GM18507 (cell line): ENCODE measurements around the gene BTG2.
"Not testable (repeated sequence)": the region's sequence is repeated elsewhere in the genome, so short reads cannot be mapped to it uniquely, and the experiment has no call there.

Experiments
- DNase-seq: peaks from one replicate; pipeline ENCODE4 v3.0.0; 2011; ENCODE audit warnings: low read depth; ENCODE audit not compliant: insufficient read length; ENCODE audit errors: extremely low spot score
- FAIRE-seq: peaks from 2 replicates; lab custom pipeline; 2011; peaks lifted over from hg19 to GRCh38; lab: Jason Lieb, UNC

BTG2 gene

GRCh38 chr1:203290261-203291089 is 14.8 kb upstream of the BTG2 start:
- DNase-seq, result peak; percentile 78
- peak; percentile 82 for FAIRE-seq

DNA sequence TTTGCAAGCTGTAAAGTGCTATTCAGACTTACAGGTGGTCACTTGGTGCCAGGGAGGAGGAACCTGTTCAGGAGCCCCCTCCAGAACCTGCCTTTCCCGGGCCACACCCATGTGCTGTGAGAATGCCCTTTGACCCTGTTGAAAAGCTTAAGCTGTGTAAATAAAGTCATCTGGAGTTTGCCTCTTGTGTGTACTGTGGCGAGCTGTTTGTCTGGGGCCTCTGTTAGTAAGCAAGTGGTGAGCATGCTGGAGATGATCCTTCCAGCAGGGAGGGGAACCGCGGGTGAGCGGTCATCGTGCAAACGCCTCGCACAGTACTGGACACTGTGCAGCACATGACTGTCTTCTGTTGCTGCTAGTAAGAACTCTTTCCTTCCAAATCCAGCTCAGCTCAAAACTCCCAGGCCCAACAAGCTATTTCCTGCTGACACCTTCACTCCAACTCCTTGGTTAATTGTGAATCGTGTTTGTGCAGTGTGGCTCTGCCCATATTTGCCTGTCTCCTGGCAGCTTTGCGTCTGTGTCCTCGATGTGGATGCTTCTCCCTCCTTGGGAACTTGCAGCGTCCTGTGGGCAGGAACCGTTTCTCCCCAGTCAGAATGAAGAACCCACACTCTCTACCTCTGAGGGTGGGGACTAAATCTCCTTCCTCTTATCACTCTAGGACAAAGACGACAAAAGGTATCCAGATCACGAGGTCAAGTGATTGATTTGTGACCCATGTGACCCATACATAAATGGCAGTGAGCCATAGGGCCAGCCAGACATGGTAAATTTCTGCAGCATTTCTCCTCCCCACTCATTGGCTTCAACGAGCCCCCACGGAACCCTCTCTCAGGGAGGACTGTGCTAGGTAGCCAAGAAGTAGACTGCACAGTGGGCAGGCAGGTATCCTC is 13.9 kb upstream of the BTG2 start:
- FAIRE-seq, result no peak
- no peak for DNase-seq

- FAIRE-seq, result no peak
These were observed 9.5 kb upstream of the BTG2 start for GRCh38 chr1:203295796-203296195.

GRCh38 chr1:203296460-203297073 is 8.8 kb upstream of the BTG2 start:
- FAIRE-seq (no peak), DNase-seq (no peak)

More at GRCh38 chr1:203295796-203296195, 9.5 kb upstream of the BTG2 start:
- no peak for DNase-seq

DNA sequence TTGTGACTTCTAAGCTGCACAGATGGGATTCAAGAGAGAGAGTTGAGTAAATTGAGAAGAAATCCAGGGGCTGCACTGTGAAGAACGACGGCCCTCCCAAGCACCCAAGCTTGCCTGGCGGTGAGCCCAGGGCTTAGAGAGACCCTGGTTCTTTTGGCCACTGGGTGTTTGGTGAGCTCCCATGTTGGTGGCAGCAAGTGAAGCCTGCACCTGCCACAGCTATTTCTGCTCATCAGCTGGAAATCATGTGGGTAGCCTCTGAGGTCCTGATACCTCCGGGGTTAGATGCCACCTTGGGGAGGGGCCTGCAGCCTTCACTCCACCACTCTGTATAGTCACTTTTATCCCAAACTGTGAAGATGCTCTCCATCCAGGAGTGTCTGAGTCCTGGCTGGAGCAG is 6.2 kb upstream of the BTG2 start:
- FAIRE-seq, result peak; percentile 71
- no peak for DNase-seq

DNA sequence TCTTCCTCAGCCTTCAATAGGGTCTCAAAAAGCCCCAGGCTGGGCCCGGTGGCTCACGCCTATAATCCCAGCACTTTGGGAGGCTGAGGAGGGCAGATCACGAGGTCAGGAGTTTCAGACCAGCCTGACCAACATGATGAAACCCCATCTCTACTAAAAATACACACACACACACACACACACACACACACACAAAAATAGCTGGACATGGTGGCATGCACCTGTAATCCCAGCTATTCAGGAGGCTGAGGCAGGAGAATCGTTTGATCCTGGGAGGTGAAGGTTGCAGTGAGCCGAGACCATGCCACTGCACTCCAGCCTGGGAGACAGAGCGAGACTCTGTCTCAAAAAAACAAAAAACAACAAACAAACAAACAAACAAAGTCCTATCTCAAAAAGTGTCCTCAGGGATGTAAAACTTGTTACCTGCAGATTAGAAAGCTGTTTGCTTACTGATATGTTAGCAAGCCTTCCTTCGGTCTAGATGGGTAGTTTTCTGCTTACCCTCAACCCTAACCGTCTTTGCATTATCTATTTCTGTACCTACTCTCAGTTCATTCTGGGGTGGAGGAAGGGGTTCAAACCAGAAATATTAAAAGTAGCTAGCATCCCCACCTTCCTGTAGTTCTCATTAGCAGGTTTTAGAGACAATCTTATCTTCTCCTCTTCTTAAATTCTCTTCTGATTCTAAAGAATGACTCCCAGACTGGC is 5.4 kb upstream of the BTG2 start:
- not testable (repeated sequence) for DNase-seq
- peak; percentile 54 for FAIRE-seq

GRCh38 chr1:203300441-203301330 is 4.6 kb upstream of the BTG2 start:
- peak; percentile 29 for FAIRE-seq
- DNase-seq, result no peak

GRCh38 chr1:203301331-203301668 is 4.0 kb upstream of the BTG2 start:
- FAIRE-seq (no peak), DNase-seq (no peak)

- FAIRE-seq, result no peak
- DNase-seq, result no peak
These were observed 2.9 kb upstream of the BTG2 start for GRCh38 chr1:203302456-203302855.

- no peak for FAIRE-seq
- no peak for DNase-seq
These were observed 2.4 kb upstream of the BTG2 start for GRCh38 chr1:203302894-203303293.

- FAIRE-seq (no peak), DNase-seq (no peak)
These were observed 864 bp upstream of the BTG2 start for GRCh38 chr1:203304391-203304918.

DNA sequence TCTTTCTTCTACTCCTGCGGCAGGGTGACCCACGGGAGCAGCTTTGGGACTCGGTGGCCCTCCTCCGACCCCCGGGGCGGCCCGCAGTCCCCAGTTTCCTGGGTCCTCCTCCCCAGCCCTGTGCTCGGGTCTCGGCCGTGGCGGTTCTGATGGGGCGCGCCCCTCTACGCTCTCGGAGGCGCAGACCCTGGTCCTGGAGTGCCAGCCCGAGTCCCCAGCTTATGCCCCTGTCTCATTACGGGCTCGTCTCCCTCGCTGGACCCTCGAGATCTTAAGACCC is 430 bp downstream of the BTG2 start:
- FAIRE-seq (no peak), DNase-seq (no peak)

- no peak for FAIRE-seq
These were observed 1.0 kb downstream of the BTG2 start for GRCh38 chr1:203306089-203306964.

DNA sequence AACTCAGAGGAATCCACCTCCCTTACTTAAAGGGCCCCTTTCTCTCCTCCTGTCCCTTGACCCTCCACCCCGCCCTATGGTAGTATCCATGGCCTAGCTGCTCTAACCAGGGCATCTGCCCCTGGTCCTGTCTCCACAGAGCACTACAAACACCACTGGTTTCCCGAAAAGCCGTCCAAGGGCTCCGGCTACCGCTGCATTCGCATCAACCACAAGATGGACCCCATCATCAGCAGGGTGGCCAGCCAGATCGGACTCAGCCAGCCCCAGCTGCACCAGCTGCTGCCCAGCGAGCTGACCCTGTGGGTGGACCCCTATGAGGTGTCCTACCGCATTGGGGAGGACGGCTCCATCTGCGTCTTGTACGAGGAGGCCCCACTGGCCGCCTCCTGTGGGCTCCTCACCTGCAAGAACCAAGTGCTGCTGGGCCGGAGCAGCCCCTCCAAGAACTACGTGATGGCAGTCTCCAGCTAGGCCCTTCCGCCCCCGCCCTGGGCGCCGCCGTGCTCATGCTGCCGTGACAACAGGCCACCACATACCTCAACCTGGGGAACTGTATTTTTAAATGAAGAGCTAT is 1.7 kb downstream of the BTG2 start:
- DNase-seq (no peak), FAIRE-seq (no peak)

More at GRCh38 chr1:203306089-203306964, 1.0 kb downstream of the BTG2 start:
- no peak for DNase-seq

GRCh38 chr1:203307641-203308126 is 2.4 kb downstream of the BTG2 start:
- no peak for FAIRE-seq
- no peak for DNase-seq

DNA sequence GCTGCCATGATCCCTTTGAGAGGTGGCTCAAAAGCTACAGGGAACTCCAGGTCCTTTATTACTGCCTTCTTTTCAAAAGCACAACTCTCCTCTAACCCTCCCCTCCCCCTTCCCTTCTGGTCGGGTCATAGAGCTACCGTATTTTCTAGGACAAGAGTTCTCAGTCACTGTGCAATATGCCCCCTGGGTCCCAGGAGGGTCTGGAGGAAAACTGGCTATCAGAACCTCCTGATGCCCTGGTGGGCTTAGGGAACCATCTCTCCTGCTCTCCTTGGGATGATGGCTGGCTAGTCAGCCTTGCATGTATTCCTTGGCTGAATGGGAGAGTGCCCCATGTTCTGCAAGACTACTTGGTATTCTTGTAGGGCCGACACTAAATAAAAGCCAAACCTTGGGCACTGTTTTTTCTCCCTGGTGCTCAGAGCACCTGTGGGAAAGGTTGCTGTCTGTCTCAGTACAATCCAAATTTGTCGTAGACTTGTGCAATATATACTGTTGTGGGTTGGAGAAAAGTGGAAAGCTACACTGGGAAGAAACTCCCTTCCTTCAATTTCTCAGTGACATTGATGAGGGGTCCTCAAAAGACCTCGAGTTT is 3.1 kb downstream of the BTG2 start:
- FAIRE-seq (no peak), DNase-seq (no peak)

- no peak for DNase-seq
- FAIRE-seq, result no peak
These were observed 3.6 kb downstream of the BTG2 start for GRCh38 chr1:203308923-203309331.
